Myometrial cell (primary cell): ENCODE results near the gene PRPF39. TPM values are rescaled to one million over a fixed set of nuclear protein-coding genes. Genes with fewer than 3 reads are reported as not detected.

Source experiments
- total RNA-seq: library from RNA; depleted of rRNA; stranded (reverse); fragments of >200 nt; gene quantifications from 2 replicates; pipeline ENCODE4 v1.2.3, GENCODE V29; 2015

PRPF39 gene
- 11.8 and 25.2 TPM in 2 replicates for total RNA-seq

DNA sequence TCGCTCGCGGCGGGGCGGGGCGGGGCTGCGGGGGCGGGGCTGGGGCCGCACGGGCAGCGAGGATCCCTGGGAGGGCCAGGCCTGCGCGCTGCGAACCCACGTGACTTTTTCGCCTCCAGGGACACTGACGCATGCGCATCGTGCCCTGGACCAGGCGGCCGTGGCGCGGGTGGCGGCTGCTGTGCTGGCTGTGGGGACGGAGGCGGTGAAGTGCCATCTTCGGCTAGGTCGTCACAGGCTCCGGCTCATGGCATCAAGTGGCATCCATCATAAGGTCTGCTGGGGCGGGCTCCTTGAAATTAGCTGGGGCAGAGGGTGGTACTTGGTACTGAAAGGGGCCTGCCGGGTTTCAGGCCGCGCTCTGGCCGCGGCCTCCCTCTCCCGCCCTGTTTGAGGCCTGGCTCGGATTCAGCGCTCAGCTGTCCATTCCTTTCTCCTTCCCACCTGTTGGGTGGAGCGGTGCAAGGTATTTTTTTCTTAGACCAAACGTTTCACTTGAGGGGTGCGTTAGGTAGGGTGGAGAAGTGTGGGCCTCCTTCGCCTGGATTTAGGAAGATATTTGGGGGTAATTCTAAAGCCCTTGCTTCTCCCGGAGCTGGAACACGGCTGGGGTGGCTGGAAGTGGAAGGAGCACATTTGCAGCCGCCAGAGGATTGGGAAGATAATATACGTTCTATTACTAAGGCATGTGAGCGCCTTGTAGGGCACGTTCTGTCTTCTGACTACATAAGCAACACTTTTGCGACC is at the start of gene PRPF39:
PRPF39 (plus strand) TSS at position 141 of the 747 bp plus-strand sequence. CDS start 11,124 bp downstream, outside the sequence.

DNA sequence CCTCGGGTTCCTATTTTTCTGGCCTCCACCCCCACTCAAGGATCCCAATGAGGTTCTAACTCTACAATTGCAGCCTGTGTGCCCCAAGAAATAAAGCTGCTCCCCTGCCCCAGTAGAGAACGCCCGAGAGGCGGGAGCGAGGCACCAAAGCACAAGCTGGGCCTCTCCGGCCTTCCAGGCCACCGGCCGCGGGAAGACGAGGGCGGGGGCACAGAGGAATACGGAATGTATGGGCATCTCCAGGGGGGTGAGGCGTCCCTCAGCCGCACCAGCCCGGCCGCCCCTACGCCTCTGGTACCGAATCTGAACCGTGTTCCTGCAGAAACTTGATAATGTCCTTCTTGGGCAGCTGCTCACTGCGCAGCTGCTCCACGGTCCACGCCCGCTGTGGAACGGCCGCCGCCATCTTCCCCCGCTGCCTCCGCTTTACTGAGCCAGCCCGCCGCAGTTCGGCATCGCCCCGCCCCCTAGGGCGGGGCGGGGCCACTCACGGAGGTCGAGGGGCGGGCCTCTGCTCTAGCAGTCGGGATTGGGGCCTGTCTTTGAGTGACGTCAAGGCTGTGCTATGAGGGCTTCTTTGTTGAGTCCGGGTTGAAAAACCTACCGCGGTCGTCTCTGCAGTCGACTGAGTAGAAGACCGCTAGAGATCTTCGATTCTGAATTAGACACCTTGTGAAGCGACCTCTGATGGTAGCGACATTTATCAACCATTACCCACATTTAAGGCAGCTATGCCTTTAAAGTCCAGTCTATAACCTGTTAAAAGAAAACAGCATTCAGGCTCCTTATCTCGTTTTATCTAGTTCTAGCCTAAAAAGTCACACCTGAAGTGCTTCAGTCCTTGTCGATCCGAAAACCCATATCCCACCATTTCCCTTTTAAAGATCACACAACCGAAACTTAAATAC is 50.4 kb downstream of the PRPF39 start, which contains the start of gene FKBP3:
FKBP3 (minus strand) TSS at position 431 of the 908 bp plus-strand sequence; CDS start at position 406, 25 bp downstream.

GRCh38 chr14:45135659-45136395 is 51.9 kb downstream of the PRPF39 start, which contains the start of gene FANCM:
TSS of gene FANCM (plus strand) at chr14:45135930. CDS start at chr14:45136032, 102 bp downstream.

Other genes starting within 250 kb of the PRPF39 start
- gene KLHL28, start 122.2 kb upstream of the PRPF39 start, total RNA-seq, result 2.3 and 3.5 TPM in 2 replicates
- gene TOGARAM1, start 121.9 kb upstream of the PRPF39 start, total RNA-seq, result 5.5 and 6.6 TPM in 2 replicates
- 43.8 and 64.3 TPM in 2 replicates for gene FKBP3, start 50.4 kb downstream of the PRPF39 start, total RNA-seq
- 4.9 and 8.0 TPM in 2 replicates for gene FANCM, start 51.8 kb downstream of the PRPF39 start, total RNA-seq
- gene MIS18BP1, start 169.1 kb downstream of the PRPF39 start, total RNA-seq, result 31.4 and 33.0 TPM in 2 replicates